ENCODE results near the gene PTPRN2.

PTPRN2 gene

DNA sequence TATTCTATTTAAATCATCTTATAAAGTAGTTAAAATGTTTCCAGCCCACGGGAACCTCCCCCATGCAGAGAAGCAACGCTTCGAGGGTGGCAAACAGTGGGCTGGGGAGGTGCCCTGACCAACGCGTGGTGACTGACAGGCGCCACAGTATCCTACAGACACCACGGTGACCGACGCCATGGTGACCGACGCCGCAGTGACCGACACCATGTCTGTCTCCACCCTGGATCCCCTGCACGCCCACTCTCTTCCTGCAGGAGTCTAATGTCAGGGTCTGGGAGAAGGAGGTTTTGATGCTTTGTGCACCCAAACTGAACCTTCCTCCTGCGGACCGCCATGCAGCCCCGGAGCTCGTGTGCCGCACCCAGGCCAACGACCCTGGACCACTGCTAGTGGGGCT, 464.4 kb downstream of the PTPRN2 start:
- no peak for DNase-seq (ENCODE audit: low read depth)
- in situ Hi-C loops (cut with HindIII; ENCODE audit: low sequenced_read_pairs): no loop called here
- H3K4me3 ChIP-seq (ENCODE audit: low read depth, low read length): no peak overlapping the region
- TF ChIP-seq, protein P1, sequence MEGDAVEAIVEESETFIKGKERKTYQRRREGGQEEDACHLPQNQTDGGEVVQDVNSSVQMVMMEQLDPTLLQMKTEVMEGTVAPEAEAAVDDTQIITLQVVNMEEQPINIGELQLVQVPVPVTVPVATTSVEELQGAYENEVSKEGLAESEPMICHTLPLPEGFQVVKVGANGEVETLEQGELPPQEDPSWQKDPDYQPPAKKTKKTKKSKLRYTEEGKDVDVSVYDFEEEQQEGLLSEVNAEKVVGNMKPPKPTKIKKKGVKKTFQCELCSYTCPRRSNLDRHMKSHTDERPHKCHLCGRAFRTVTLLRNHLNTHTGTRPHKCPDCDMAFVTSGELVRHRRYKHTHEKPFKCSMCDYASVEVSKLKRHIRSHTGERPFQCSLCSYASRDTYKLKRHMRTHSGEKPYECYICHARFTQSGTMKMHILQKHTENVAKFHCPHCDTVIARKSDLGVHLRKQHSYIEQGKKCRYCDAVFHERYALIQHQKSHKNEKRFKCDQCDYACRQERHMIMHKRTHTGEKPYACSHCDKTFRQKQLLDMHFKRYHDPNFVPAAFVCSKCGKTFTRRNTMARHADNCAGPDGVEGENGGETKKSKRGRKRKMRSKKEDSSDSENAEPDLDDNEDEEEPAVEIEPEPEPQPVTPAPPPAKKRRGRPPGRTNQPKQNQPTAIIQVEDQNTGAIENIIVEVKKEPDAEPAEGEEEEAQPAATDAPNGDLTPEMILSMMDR (IDR thresholded peaks at IDR 0.05; ENCODE audit: low read depth, low read length, missing control alignments): no peak

DNA sequence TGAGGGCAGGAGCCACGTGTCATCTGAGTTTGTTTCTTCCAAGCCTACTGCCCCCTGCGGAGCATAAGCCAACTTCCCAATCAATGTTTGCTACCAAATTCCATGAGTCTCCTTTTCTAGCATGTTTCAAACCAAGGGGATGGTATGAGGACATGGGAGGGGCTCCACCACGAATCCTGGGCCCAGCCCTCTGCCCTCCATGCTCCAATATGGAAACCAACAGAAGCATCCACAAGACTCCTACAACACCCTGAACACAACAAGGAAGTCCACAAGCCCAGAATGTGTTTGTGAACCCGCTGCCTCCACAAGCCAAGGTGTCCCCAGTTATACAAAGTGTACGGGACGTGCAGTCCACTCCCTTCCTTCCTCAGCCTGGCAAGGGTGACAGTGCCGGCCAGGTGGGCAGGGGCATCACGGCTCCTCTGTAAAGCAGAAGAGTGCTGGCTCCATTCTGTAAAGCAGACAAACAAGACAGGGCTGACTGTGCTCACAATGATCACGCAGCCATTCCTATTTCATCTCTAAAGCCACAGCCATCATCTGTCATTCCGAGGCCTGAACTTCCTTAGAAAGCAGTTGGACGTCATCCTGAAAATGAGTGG, 466.1 kb downstream of the PTPRN2 start:
- TF ChIP-seq, protein P1 (IDR thresholded peaks at IDR 0.05; ENCODE audit: low read depth, low read length, missing control alignments): no peak
- no peak overlapping the region for H3K4me3 ChIP-seq (ENCODE audit: low read depth, low read length)
- in situ Hi-C loops (cut with HindIII; ENCODE audit: low sequenced_read_pairs): no loop called here
- no peak for DNase-seq (ENCODE audit: low read depth)

DNA sequence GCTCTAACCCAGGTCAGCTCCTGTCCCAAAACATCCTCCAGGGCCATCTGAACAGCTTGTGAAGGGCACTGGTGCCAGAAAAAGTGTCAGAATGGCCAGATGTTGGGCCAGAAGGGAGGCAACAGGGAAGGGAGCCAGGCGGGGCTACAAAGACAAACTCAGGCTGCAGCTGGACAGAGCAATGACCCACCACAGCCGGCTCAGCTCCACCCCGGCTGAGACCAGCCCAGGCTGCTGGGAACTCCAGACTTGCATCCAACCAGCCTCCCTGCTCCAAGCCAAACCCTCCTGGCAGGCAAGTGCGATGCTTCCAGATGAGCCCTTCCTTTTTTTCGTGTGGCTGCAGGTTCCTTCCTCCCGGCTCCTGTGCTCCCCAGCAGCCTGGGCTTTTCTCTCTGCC, 466.9 kb downstream of the PTPRN2 start:
- in situ Hi-C loops (cut with HindIII; ENCODE audit: low sequenced_read_pairs): no loop called here
- H3K4me3 ChIP-seq (ENCODE audit: low read depth, low read length): no peak overlapping the region
- DNase-seq (ENCODE audit: low read depth): no peak
- TF ChIP-seq, protein P1 (IDR thresholded peaks at IDR 0.05; ENCODE audit: low read depth, low read length, missing control alignments): no peak

DNA sequence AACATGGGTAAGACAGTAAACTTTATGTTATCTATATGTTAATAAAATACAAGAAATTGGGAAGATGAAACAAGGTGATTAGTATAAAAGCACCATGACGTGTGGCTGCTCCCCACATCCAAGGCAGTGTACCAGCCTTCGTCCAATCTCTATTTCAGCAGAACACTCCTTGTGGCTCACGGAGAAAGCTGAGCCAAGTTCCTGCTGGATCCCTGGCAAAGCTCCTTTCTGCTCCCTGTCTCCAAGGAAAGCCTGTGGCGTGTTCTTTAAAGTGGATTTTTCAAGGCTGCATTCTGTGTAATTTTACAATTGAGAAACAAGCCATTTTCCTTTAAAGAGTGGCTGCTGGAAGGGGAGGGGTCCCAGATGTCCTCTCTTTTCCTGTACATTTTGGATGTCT, 467.3 kb downstream of the PTPRN2 start:
- in situ Hi-C loops (cut with HindIII; ENCODE audit: low sequenced_read_pairs): no loop called here
- TF ChIP-seq, protein P1 (IDR thresholded peaks at IDR 0.05; ENCODE audit: low read depth, low read length, missing control alignments): no peak

DNA sequence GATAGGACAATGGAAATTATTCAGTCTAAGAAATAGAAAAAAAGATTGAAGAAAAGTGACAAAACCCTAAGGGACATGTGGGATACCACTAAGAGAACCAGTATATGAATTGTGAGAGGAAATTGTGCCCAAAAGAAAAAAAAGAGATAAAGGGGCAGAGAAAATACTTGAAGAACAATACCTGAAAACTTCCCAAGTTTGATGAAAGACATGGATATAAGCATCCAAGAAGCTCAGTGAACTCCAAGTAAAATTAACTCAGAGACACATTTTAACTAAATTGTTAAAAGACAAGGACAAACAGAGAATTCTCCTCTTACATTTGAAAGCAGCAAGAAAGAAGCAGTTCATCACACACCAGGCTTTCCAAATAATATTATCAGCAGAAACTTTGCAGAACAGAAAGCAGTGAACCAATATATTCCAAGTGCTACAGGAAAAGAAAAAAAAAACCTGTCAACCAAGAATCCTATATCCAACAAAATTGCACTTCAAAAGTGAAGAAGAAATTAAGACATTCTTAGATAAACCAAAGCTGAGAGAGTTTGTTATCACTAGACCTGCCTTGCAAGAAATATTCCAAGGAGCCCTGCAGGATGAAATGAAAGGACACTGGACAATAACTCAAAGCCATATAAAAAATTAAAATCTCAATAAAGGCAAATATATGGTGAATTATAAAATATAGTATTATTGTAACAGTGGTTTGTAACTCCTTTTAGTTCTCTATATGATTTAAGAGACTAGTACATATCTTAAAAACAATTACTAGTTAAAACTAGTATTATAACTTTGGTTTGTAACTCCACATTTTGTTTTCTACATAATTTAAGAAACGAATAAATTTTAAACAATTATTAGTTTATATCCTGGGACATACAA, 470.0 kb downstream of the PTPRN2 start:
- in situ Hi-C loops (cut with HindIII; ENCODE audit: low sequenced_read_pairs): no loop called here
- DNase-seq (ENCODE audit: low read depth): no peak
- TF ChIP-seq, protein P1 (IDR thresholded peaks at IDR 0.05; ENCODE audit: low read depth, low read length, missing control alignments): no peak
- H3K4me3 ChIP-seq (ENCODE audit: low read depth, low read length): no peak overlapping the region

More for the DNA sequence above, 467.3 kb downstream of the PTPRN2 start:
- no peak overlapping the region for H3K4me3 ChIP-seq (ENCODE audit: low read depth, low read length)
- no peak for DNase-seq (ENCODE audit: low read depth)

DNA sequence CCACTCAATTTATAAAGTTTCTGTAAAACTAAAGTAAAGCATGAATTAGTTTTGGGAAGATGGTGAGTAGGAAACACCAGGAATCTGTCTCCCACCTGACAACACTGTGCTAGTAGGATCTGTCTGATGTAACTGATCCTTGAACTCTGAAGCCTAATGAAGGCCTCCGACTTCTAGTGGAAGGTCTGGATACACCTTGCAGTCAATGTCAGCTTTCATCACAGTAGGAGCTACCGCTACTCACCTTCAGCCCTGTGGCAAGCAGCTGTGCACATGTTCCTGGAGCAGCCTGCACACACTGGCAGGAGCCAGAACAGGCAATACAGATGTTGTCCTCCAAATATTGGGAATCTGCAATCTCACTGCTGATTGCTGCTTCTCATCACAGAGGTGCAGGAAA, 471.4 kb downstream of the PTPRN2 start:
- DNase-seq (ENCODE audit: low read depth): no peak
- in situ Hi-C loops (cut with HindIII; ENCODE audit: low sequenced_read_pairs): no loop called here
- TF ChIP-seq, protein P1 (IDR thresholded peaks at IDR 0.05; ENCODE audit: low read depth, low read length, missing control alignments): no peak
- no peak overlapping the region for H3K4me3 ChIP-seq (ENCODE audit: low read depth, low read length)

Data from astrocyte of the cerebellum (primary cell).